ENCODE results near the gene CTBP2.

DNA sequence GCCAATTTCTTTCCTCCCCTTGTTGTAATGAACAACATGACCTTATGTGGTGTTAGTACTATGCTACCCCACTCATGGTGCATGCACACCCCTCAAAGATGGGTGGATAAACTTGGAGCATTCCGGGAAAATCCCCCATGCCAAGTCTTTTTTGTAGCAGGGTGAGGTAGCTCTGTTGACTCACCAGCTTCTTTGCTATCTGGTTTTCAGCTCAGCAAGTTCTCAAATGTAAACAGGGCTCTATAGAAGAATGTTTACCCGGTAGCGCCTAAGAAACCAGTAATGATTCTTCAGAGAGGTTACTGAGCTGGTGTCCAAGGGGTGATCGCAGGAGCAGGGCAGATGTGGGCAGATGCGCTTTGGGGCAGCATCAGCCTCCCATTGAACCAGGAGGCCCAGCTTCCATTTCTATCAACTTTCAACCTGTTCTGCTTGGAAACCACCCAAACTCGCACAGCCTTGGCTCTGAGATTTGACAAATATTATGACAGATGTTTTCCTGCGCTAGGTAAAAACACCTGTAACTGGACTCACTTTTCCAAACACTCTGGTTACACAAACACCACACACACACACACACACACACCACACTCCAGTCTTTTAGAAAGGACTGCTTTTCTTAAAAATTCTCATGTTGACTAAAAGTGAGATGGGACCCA is 130.7 kb downstream of the CTBP2 start:
- TF ChIP-seq NFE2L1 (CRISPR knock-in tag; IDR thresholded peaks at IDR 0.05) (no peak), JUN (CRISPR knock-in tag; IDR thresholded peaks at IDR 0.05) (no peak), ETV6 (CRISPR knock-in tag; IDR thresholded peaks at IDR 0.05) (no peak), CTCF (IDR thresholded peaks at IDR 0.05) (no peak), ESRRA (CRISPR knock-in tag; IDR thresholded peaks at IDR 0.05; ENCODE audit: borderline replicate concordance) (no peak)

Data from WTC11 (cell line).